HepG2 (cell line): ENCODE data around the gene UBE2S. TPM values are rescaled to one million over a fixed set of nuclear protein-coding genes. Genes with fewer than 3 reads are reported as not detected.

Experiments used
- CEBPZ ChIP-seq: IDR thresholded peaks from 2 replicates; pipeline ENCODE4 v1.6.1; 2012; ENCODE audit warnings: low read length, improper control_type of control experiment
- KLF13 ChIP-seq: sonication (generic); formaldehyde crosslinking; IDR thresholded peaks from 2 replicates; pipeline ENCODE4 v1.4.0; 2020; ENCODE audit warnings: mild to moderate bottlenecking, missing genetic modification reagents
- LRRFIP1 ChIP-seq: sonication (generic); formaldehyde crosslinking; conservative IDR thresholded peaks from 2 replicates; pipeline ENCODE4 v1.4.0; 2020; ENCODE audit warnings: missing genetic modification reagents
- MYPOP ChIP-seq: sonication (generic); formaldehyde crosslinking; IDR thresholded peaks from 2 replicates; pipeline ENCODE4 v1.8.1; 2023; ENCODE audit warnings: mild to moderate bottlenecking, moderate library complexity, missing genetic modification reagents
- ZFP1 ChIP-seq: IDR thresholded peaks from 2 replicates; pipeline ENCODE4 v1.6.1; 2016
- ZNF709 ChIP-seq: sonication (generic); formaldehyde crosslinking; IDR thresholded peaks from 2 replicates; pipeline ENCODE4 v1.5.0; 2020; ENCODE audit warnings: mild to moderate bottlenecking, missing genetic modification reagents
- ZSCAN21 ChIP-seq: sonication (generic); formaldehyde crosslinking; IDR thresholded peaks from 2 replicates; pipeline ENCODE4 v1.8.0; 2022; ENCODE audit warnings: mild to moderate bottlenecking, missing genetic modification reagents, moderate library complexity, borderline replicate concordance
- ZSCAN22 ChIP-seq: sonication (generic); formaldehyde crosslinking; IDR thresholded peaks from 2 replicates; pipeline ENCODE4 v1.4.0; 2020; ENCODE audit warnings: mild to moderate bottlenecking, missing genetic modification reagents
- polyA plus RNA-seq, 8 experiments: library from polyadenylated mRNA; depleted of rRNA in 3 of 8; stranded (reverse) in 7 of 8; unstranded in 1 of 8; fragments of >200 nt; fragmentation: Illumina TruSeq in 4 of 8; extraction: Trizol in 4 of 8; gene quantifications; 2 replicates each; pipeline versions ENCODE4 v1.2.1 to v1.2.3, GENCODE V29; 2011 to 2016; ENCODE audit warnings: low read depth in 4 of 8, missing spikeins in 1 of 8, mixed read lengths in 1 of 8; ENCODE audit not compliant: insufficient read depth in 1 of 8
- total RNA-seq, 5 experiments: library from RNA; depleted of rRNA; stranded (reverse); fragments of >200 nt; fragmentation: Illumina TruSeq; extraction: Trizol; gene quantifications; 2 replicates each; pipeline ENCODE4 v1.2.3, GENCODE V29; 2016; ENCODE audit warnings: low read depth in 1 of 5
- TF ChIP-seq, protein P1 (sequence below): sonication (generic); formaldehyde crosslinking; IDR thresholded peaks from 2 replicates; pipeline ENCODE4 v1.4.0; 2020; ENCODE audit warnings: mild to moderate bottlenecking, missing genetic modification reagents

Gene UBE2S
- total and polyA plus RNA-seq, 2 of the 13 experiments (the other 11 are each of a cell fraction or from before 2014, with no cell fraction given): 32.2 to 39.3 TPM

- no peak for TF ChIP-seq CEBPZ
- TF ChIP-seq KLF13 (CRISPR knock-in tag): no peak
- TF ChIP-seq ZSCAN21: no peak
- no peak for TF ChIP-seq ZNF709 (CRISPR knock-in tag)
- no peak for TF ChIP-seq ZSCAN22
- TF ChIP-seq ZFP1: no peak
- TF ChIP-seq LRRFIP1 (CRISPR knock-in tag): no peak
- TF ChIP-seq, protein P1, sequence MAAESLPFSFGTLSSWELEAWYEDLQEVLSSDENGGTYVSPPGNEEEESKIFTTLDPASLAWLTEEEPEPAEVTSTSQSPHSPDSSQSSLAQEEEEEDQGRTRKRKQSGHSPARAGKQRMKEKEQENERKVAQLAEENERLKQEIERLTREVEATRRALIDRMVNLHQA (CRISPR knock-in tag): no peak
- TF ChIP-seq MYPOP (CRISPR knock-in tag): no peak
Observed at GRCh38 chr19:55440411-55441105, 33.0 kb upstream of the UBE2S start (continued).
